K562 (cell line): ENCODE measurements around the gene PPP1R16B.

Experiments
- NR2C2 ChIP-seq, 2 experiments: fragments of 200-800 bp in 1 of 2; sonication (Bioruptor generic) in 1 of 2; sonication (generic) in 1 of 2; formaldehyde crosslinking in 1 of 2; IDR thresholded peaks; 2 replicates each; pipeline versions ENCODE4 v1.6.1 to v1.8.0; 2016 to 2022; ENCODE audit warnings: mild to moderate bottlenecking in 1 of 2, missing compliant biosample characterization in 1 of 2, missing genetic modification characterization in 1 of 2, missing genetic modification reagents in 1 of 2
- USF1 ChIP-seq: sonication (generic); formaldehyde crosslinking; IDR thresholded peaks from 2 replicates; pipeline ENCODE4 v1.9.0; 2022; ENCODE audit warnings: mild to moderate bottlenecking, missing genetic modification reagents
- ZNF384 ChIP-seq: IDR thresholded peaks from 2 replicates; pipeline ENCODE4 v1.6.1; 2012; ENCODE audit warnings: low read depth, low read length, improper control_type of control experiment

- TF ChIP-seq ZNF384 (no peak), NR2C2 (CRISPR knock-in tag; IDR thresholded peaks at IDR 0.05) (no peak), NR2C2 (tag; IDR thresholded peaks at IDR 0.05) (no peak), USF1 (CRISPR knock-in tag) (no peak)
These were observed 32.8 kb downstream of the PPP1R16B start for GRCh38 chr20:38838326-38838725.
